PC-3 (cell line): Measurements from ENCODE around the gene SLMAP. TPM values are rescaled to one million over a fixed set of nuclear protein-coding genes. Genes with fewer than 3 reads are reported as not detected.

Source experiments
- ATAC-seq: fragments of 200-7000 bp; cut with Tn5 transposase; 2 replicates; pipeline ENCODE4 v1.9.1; 2020; ENCODE audit warnings: mild to moderate bottlenecking, moderate library complexity
- BruUV-seq: library from RNA; stranded (reverse); fragments of 400-500 nt; replicated peaks from 2 replicates; lab custom pipeline; 2021; lab: Mats Ljungman, UMichigan
- CTCF ChIA-PET: fragments of 300-600 bp; sonication (Branson Sonifier 250); formaldehyde crosslinking; loops from one replicate; lab custom pipeline; 2022; ENCODE audit warnings: antibody characterized with exemption; lab: Charles Lee
- POLR2A ChIA-PET: fragments of 300-600 bp; sonication (Branson Sonifier 250); formaldehyde crosslinking; loops from one replicate; lab custom pipeline; 2022; ENCODE audit warnings: antibody characterized with exemption; ENCODE audit not compliant: unreplicated experiment; lab: Charles Lee
- DNase-seq: peaks from one replicate; pipeline ENCODE4 v3.0.0-alpha.2; 2015
- H2AFZ ChIP-seq: fragments of 300-600 bp; sonication (generic); 2 replicates; pipeline ENCODE4 v1.6.0; 2016; ENCODE audit warnings: antibody characterized with exemption, low read length
- H3F3A ChIP-seq: fragments of 300-600 bp; sonication (generic); one replicate; pipeline ENCODE4 v1.6.0; 2017; ENCODE audit warnings: antibody characterized with exemption, low read length, control low read depth, mild to moderate bottlenecking; ENCODE audit not compliant: unreplicated experiment
- H3K27ac ChIP-seq: fragments of 300-600 bp; sonication (generic); 2 replicates; pipeline ENCODE4 v1.5.1; 2016; ENCODE audit warnings: mild to moderate bottlenecking, low read length
- H3K27me3 ChIP-seq: fragments of 300-600 bp; sonication (generic); 2 replicates; pipeline ENCODE4 v1.6.1; 2016; ENCODE audit warnings: low read length, mixed read lengths
- H3K36me3 ChIP-seq: fragments of 300-600 bp; sonication (generic); 2 replicates; pipeline ENCODE4 v1.6.1; 2016; ENCODE audit warnings: low read depth, mixed run types, low read length, mixed read lengths
- H3K4me1 ChIP-seq: fragments of 300-600 bp; sonication (generic); 2 replicates; pipeline ENCODE4 v1.5.1; 2016; ENCODE audit warnings: low read length; ENCODE audit not compliant: insufficient read depth
- H3K4me2 ChIP-seq: fragments of 300-600 bp; sonication (generic); 2 replicates; pipeline ENCODE4 v1.6.0; 2016; ENCODE audit warnings: low read length
- H3K4me3 ChIP-seq: fragments of 300-600 bp; sonication (generic); 2 replicates; pipeline ENCODE4 v1.5.1; 2016; ENCODE audit warnings: mild to moderate bottlenecking, low read length, mixed read lengths
- H3K79me2 ChIP-seq: fragments of 300-600 bp; sonication (generic); 2 replicates; pipeline ENCODE4 v1.6.1; 2017; ENCODE audit warnings: low read length, mixed read lengths
- H3K9ac ChIP-seq: fragments of 300-600 bp; sonication (generic); 2 replicates; pipeline ENCODE4 v1.6.0; 2016; ENCODE audit warnings: mild to moderate bottlenecking, low read length
- H3K9me2 ChIP-seq: fragments of 300-600 bp; sonication (generic); replicated peaks from 2 replicates; pipeline ENCODE4 v1.6.1; 2016; ENCODE audit warnings: mixed run types, low read length, mixed read lengths
- H3K9me3 ChIP-seq: fragments of 300-600 bp; sonication (generic); 2 replicates; pipeline ENCODE4 v1.6.1; 2016; ENCODE audit warnings: low read length, mixed read lengths
- H4K20me1 ChIP-seq: fragments of 300-600 bp; sonication (generic); 2 replicates; pipeline ENCODE4 v1.6.1; 2016; ENCODE audit warnings: low read length, mixed read lengths
- EZH2 ChIP-seq: fragments of 300-600 bp; sonication (generic); IDR thresholded peaks from one replicate; pipeline ENCODE4 v1.6.1; 2017; ENCODE audit warnings: antibody characterized with exemption, mild to moderate bottlenecking, low read length; ENCODE audit not compliant: unreplicated experiment
- EZH2phosphoT487 ChIP-seq: fragments of 300-600 bp; sonication (generic); IDR thresholded peaks from 2 replicates; pipeline ENCODE4 v1.6.1; 2018; ENCODE audit warnings: mild to moderate bottlenecking, antibody characterized with exemption, low read length, borderline replicate concordance
- intact Hi-C: fragments of 100-400 bp; cut with micrococcal nuclease; formaldehyde crosslinking; loops from 2 replicates; pipeline ENCODE4 v1.9.0; 2023
- total RNA-seq: library from RNA; depleted of rRNA; stranded (reverse); fragments of >200 nt; gene quantifications from 2 replicates; pipeline ENCODE4 v1.2.3, GENCODE V29; 2014
- TF ChIP-seq, protein P1 (sequence below): fragments of 300-600 bp; sonication (generic); conservative IDR thresholded peaks from 2 replicates; pipeline ENCODE4 v1.5.1; 2017; ENCODE audit warnings: antibody characterized with exemption, low read depth, mild to moderate bottlenecking, low read length

The SLMAP gene
- total RNA-seq, 1 experiment from 2014 or later, result 60.0 TPM

DNA sequence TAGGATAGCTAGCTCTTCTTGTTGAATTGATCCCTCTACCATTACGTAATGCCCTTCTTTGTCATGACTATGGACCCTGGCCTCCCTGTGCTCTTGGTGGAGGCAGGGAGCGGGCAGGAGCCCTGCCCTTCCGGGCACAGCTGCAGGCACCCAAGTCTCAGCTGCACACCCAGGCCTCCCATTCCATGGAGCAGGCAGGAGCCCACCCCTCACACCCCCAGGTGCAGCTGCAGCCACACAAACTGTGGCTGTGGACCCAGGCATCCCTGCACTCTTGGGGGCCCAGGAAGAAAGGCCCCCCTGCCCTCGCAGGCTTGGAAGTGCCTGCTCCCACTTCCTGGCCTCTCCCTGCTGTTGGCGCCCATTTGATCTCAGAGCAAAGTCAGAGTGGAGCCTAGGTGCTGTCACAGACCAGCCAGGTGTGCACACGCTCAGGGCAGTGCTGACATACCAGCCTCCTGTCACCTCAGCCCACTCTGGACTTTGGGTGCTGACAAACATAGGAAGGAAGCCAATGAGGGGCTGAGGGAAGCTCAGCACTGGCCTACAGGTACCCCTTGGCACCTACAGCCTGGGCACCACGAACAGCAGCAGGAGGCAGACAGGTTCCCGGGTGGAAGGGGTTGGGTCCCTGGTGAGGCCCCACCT lies 53.0 kb downstream of the SLMAP start:
- Histone ChIP-seq H3K79me2 (peaks cover 98% of the 10 kb centered on the region), H3K4me2 (no peak overlapping the region), H3K9me2 (no peaks in the 10 kb centered on the region), H2AFZ (no peak overlapping the region), H3K4me1 (peaks cover 20% of the 10 kb centered on the region), H3K9me3 (no peaks in the 10 kb centered on the region), H3K27ac (no peak overlapping the region), H3K36me3 (no peaks in the 10 kb centered on the region), H3K9ac (no peak overlapping the region), H3F3A (peaks cover 13% of the 10 kb centered on the region), H3K4me3 (no peak overlapping the region), H3K27me3 (no peaks in the 10 kb centered on the region), H4K20me1 (peaks cover 23% of the 10 kb centered on the region; the same call in 1 of the 2 replicates)
- TF ChIP-seq EZH2, result no peak
- TF ChIP-seq EZH2phosphoT487, result no peak
- TF ChIP-seq, protein P1, sequence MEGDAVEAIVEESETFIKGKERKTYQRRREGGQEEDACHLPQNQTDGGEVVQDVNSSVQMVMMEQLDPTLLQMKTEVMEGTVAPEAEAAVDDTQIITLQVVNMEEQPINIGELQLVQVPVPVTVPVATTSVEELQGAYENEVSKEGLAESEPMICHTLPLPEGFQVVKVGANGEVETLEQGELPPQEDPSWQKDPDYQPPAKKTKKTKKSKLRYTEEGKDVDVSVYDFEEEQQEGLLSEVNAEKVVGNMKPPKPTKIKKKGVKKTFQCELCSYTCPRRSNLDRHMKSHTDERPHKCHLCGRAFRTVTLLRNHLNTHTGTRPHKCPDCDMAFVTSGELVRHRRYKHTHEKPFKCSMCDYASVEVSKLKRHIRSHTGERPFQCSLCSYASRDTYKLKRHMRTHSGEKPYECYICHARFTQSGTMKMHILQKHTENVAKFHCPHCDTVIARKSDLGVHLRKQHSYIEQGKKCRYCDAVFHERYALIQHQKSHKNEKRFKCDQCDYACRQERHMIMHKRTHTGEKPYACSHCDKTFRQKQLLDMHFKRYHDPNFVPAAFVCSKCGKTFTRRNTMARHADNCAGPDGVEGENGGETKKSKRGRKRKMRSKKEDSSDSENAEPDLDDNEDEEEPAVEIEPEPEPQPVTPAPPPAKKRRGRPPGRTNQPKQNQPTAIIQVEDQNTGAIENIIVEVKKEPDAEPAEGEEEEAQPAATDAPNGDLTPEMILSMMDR, result no peak
- no peak for ATAC-seq
- intact Hi-C loops, result no loop called here
- BruUV-seq, result no TSS peak
- POLR2A ChIA-PET, result no interaction called here
- CTCF ChIA-PET, result interaction anchor here (0.6 kb wide), 1 partner anchor 21 kb away, joined by 3 read pairs; no protein-coding TSS in a partner anchor
- no peak for DNase-seq

DNA sequence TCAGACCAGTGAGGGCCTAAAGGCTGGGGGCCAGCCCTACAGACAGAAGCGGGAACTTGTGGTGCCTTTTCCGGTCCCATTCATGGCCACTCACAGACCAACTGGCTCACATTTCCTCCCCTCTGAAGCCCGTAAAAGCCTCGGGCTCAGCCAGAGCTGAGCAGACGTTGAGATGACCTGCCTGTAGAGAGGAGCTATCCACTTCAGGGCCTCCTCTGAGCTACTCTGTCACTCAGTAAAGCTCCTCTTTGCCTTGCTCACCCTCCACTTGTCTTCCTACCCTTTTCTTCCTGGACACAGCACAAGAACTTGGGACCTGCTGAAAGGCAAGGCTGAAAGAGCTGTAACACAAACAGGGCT lies 53.5 kb downstream of the SLMAP start:
- peaks cover 23% of the 10 kb centered on the region; the same call in 1 of the 2 replicates for H4K20me1 ChIP-seq
- POLR2A ChIA-PET, result no interaction called here
- H3K9me3 ChIP-seq, result no peaks in the 10 kb centered on the region
- TF ChIP-seq, protein P1, result no peak
- TF ChIP-seq EZH2phosphoT487 (no peak), EZH2 (no peak)
- ATAC-seq (no peak), DNase-seq (no peak)
- peaks cover 15% of the 10 kb centered on the region for H3K4me1 ChIP-seq
- no peak overlapping the region for H3K4me2 ChIP-seq
- no peaks in the 10 kb centered on the region for H3K27me3 ChIP-seq
- H3F3A ChIP-seq, result peaks cover 8% of the 10 kb centered on the region
- no TSS peak for BruUV-seq
- no peak overlapping the region for H2AFZ ChIP-seq
- H3K9me2 ChIP-seq, result no peaks in the 10 kb centered on the region
- H3K9ac ChIP-seq, result no peak overlapping the region
- H3K27ac ChIP-seq, result no peak overlapping the region
- CTCF ChIA-PET, result interaction anchor here (0.6 kb wide), 1 partner anchor 21 kb away, joined by 3 read pairs; no protein-coding TSS in a partner anchor
- H3K79me2 ChIP-seq, result peaks cover 98% of the 10 kb centered on the region
- intact Hi-C loops, result no loop called here
- H3K36me3 ChIP-seq, result no peaks in the 10 kb centered on the region
- H3K4me3 ChIP-seq, result no peak overlapping the region

DNA sequence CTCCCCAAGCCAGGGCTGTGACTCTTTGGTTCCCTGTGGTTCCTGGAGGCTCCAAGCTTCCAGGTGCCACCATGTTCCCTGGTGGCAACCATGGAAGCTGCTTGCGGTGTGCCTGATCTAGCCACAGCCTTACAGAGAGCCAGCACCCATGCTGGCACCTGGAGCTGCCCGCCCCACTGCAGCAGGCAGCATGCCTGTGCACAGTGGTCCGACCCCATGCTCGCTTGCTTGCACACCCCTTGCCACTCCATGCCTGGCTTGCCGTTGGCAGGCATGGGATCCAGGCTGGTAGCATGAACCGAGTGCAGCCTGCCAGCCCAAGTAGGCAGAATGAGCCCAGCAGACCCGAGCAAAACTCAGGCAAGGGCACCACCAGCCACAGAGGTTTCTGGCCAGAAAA lies 53.9 kb downstream of the SLMAP start:
- Histone ChIP-seq H3K9me2 (no peaks in the 10 kb centered on the region), H3K36me3 (no peaks in the 10 kb centered on the region), H2AFZ (no peak overlapping the region), H3F3A (peaks cover 5% of the 10 kb centered on the region), H3K4me1 (peaks cover 10% of the 10 kb centered on the region), H3K27me3 (no peaks in the 10 kb centered on the region), H3K4me3 (no peak overlapping the region), H3K27ac (no peak overlapping the region), H3K79me2 (peaks cover 98% of the 10 kb centered on the region), H3K9me3 (no peaks in the 10 kb centered on the region), H3K4me2 (no peak overlapping the region), H4K20me1 (peaks cover 24% of the 10 kb centered on the region; the same call in 1 of the 2 replicates), H3K9ac (no peak overlapping the region)
- DNase-seq (no peak), ATAC-seq (no peak)
- no TSS peak for BruUV-seq
- POLR2A ChIA-PET, result no interaction called here
- intact Hi-C loops, result no loop called here
- CTCF ChIA-PET, result interaction anchor here (0.6 kb wide), 1 partner anchor 20 kb away, joined by 3 read pairs; no protein-coding TSS in a partner anchor
- TF ChIP-seq EZH2 (no peak), EZH2phosphoT487 (no peak)
- TF ChIP-seq, protein P1, result no peak
